ENCODE results near the gene LPO. TPM values are rescaled to one million over a fixed set of nuclear protein-coding genes. Genes with fewer than 3 reads are reported as not detected.

The LPO gene
- total and polyA plus RNA-seq, 2 donors (not counting 3 experiments of a cell fraction or from before 2014, with no cell fraction given) = not detected

- Histone ChIP-seq H3K4me3 (replicated peaks in 1 of 3; ENCODE audit: insufficient read depth in 1 of 3, low read depth in 1 of 3, low read length in 3 of 3) (no peak overlapping the region), H3K36me3 (ENCODE audit: control insufficient read depth in 2 of 2, extremely low read depth in 1 of 2, insufficient read depth in 2 of 2, low read length in 2 of 2) (no peaks in the 10 kb centered on the region), H3K9me1 (replicated peaks; ENCODE audit: control insufficient read depth, extremely low read depth, insufficient read depth, low read length) (no peaks in the 10 kb centered on the region), H3K9me3 (replicated peaks; ENCODE audit: control insufficient read depth, insufficient read depth, low read length) (no peaks in the 10 kb centered on the region), H3K27ac (ENCODE audit: insufficient read depth, low read depth, low read length) (no peak overlapping the region), H3K27me3 (ENCODE audit: control insufficient read depth in 2 of 2, insufficient read depth in 2 of 2, low read length in 2 of 2) (no peaks in the 10 kb centered on the region), H3K79me2 (ENCODE audit: control insufficient read depth, insufficient read depth, low read length) (no peaks in the 10 kb centered on the region), H2AFZ (ENCODE audit: low read depth, low read length) (no peak overlapping the region), H4K20me1 (replicated peaks; ENCODE audit: control insufficient read depth, extremely low read depth, insufficient read depth, low read length) (no peaks in the 10 kb centered on the region), H3K4me1 (ENCODE audit: control insufficient read depth, extremely low read depth, insufficient read depth, low read length) (no peaks in the 10 kb centered on the region), H3K4me2 (ENCODE audit: insufficient read depth, low read length) (no peak overlapping the region), H3K9ac (replicated peaks; ENCODE audit: extremely low read depth, insufficient read depth, low read length) (no peak overlapping the region)
- FAIRE-seq (no peak), DNase-seq (ENCODE audit: low read depth, low spot score) (no peak)
- dilution Hi-C loops (cut with MboI; ENCODE audit: extremely low pct_ligation_motif_present, low sequenced_read_pairs) = no loop called here
- TF ChIP-seq POLR2AphosphoS5 (IDR thresholded peaks at IDR 0.05; ENCODE audit: insufficient read depth, low read depth, low read length) (no peak), MAX (IDR thresholded peaks at IDR 0.05; ENCODE audit: insufficient read depth, insufficient read length) (no peak), FOS (IDR thresholded peaks at IDR 0.05; ENCODE audit: borderline replicate concordance, insufficient read depth, low read length) (no peak), CTCF (IDR thresholded peaks at IDR 0.05; ENCODE audit: extremely low read depth in 1 of 2, insufficient read depth in 1 of 2, low read depth in 1 of 2, low read length in 2 of 2) (no peak), POLR2A (IDR thresholded peaks at IDR 0.05; ENCODE audit: low read depth, low read length) (no peak), JUN (IDR thresholded peaks at IDR 0.05; ENCODE audit: borderline replicate concordance, insufficient read depth, insufficient read length, low read depth) (no peak), EZH2 (IDR thresholded peaks at IDR 0.05; ENCODE audit: borderline replicate concordance, low read depth, low read length, severe bottlenecking) (no peak), GATA2 (IDR thresholded peaks at IDR 0.05; ENCODE audit: insufficient read depth, insufficient read length, low read depth, low read length) (no peak), MYC (IDR thresholded peaks at IDR 0.05; ENCODE audit: low read depth, low read length) (no peak)
- CTCF ChIA-PET = interaction anchor here (0.7 kb wide), 1 partner anchor 8 kb away, joined by 3 read pairs; no protein-coding TSS in a partner anchor
- no TSS peak for BruUV-seq (replicated peaks)
- intact Hi-C loops (cut with micrococcal nuclease) = no loop called here
- POLR2A ChIA-PET = no interaction called here
These were observed 73.1 kb downstream of the LPO start for GRCh38 chr17:58311429-58311894.

All from endothelial cell of umbilical vein (primary cell).